Stimulated activated naive CD4-positive, alpha-beta T cell treated with Interleukin-2 at 50 U/mL for 16 hours (primary cell): ENCODE measurements around the gene UHRF2.
A peak's percentile ranks its signal among the peaks of the same experiment; 100 is the strongest.
"Not testable (repeated sequence)": the region's sequence is repeated elsewhere in the genome, so short reads cannot be mapped to it uniquely, and the experiment has no call there.

ENCODE experiments used
- DNase-seq: peaks from one replicate; lab custom pipeline; 2025; lab: John Stamatoyannopoulos, UW

Gene UHRF2

GRCh38 chr9:6412487-6413364 lies at the start of gene UHRF2:
Gene UHRF2 (plus strand): TSS chr9:6413199. CDS start chr9:6413491, 292 bp downstream.
- DNase-seq = peak; percentile 99

- no peak for DNase-seq
These were observed 45.7 kb upstream of the UHRF2 start for GRCh38 chr9:6367128-6367890.

- no peak for DNase-seq
These were observed 44.2 kb upstream of the UHRF2 start for GRCh38 chr9:6368831-6369230.

GRCh38 chr9:6381477-6382012 lies 31.5 kb upstream of the UHRF2 start:
- DNase-seq = not testable (repeated sequence)

GRCh38 chr9:6382681-6383080 lies 30.3 kb upstream of the UHRF2 start:
- DNase-seq = no peak

- no peak for DNase-seq
These were observed 29.3 kb upstream of the UHRF2 start for GRCh38 chr9:6383551-6384225.

- DNase-seq = no peak
These were observed 28.3 kb upstream of the UHRF2 start for GRCh38 chr9:6384732-6385131.

- DNase-seq = no peak
These were observed 13.9 kb upstream of the UHRF2 start for GRCh38 chr9:6399071-6399470.

- DNase-seq = no peak
These were observed 7.6 kb upstream of the UHRF2 start for GRCh38 chr9:6405371-6405770.

- DNase-seq = no peak
These were observed 5.2 kb upstream of the UHRF2 start for GRCh38 chr9:6407778-6408177.

- DNase-seq = no peak
These were observed 4.7 kb upstream of the UHRF2 start for GRCh38 chr9:6408320-6408719.

- no peak for DNase-seq
These were observed 3.2 kb upstream of the UHRF2 start for GRCh38 chr9:6409811-6410210.

GRCh38 chr9:6410633-6411032 lies 2.4 kb upstream of the UHRF2 start:
- DNase-seq = no peak

GRCh38 chr9:6413365-6414246 lies 607 bp downstream of the UHRF2 start:
- peak; percentile 50 for DNase-seq

- no peak for DNase-seq
These were observed 1.2 kb downstream of the UHRF2 start for GRCh38 chr9:6414247-6414641.

- DNase-seq = no peak
These were observed 2.3 kb downstream of the UHRF2 start for GRCh38 chr9:6415266-6415665.

GRCh38 chr9:6417186-6417585 lies 4.2 kb downstream of the UHRF2 start:
- no peak for DNase-seq

GRCh38 chr9:6418764-6419163 lies 5.8 kb downstream of the UHRF2 start:
- no peak for DNase-seq

- no peak for DNase-seq
These were observed 11.9 kb downstream of the UHRF2 start for GRCh38 chr9:6424940-6425339.

- no peak for DNase-seq
These were observed 13.1 kb downstream of the UHRF2 start for GRCh38 chr9:6426117-6426516.
